H9 (cell line): ENCODE measurements around the gene RRAD. TPM values are rescaled to one million over a fixed set of nuclear protein-coding genes. Genes with fewer than 3 reads are reported as not detected.

Experiments
- DNase-seq: peaks from one replicate; pipeline ENCODE4 v3.0.0-alpha.2; 2017
- H2AFZ ChIP-seq: one replicate; pipeline ENCODE4 v1.6.1; 2013; ENCODE audit warnings: mild to moderate bottlenecking, low read length, control low read depth, moderate library complexity
- H2AK5ac ChIP-seq: 2 replicates; pipeline ENCODE4 v1.6.1; 2013; ENCODE audit warnings: low read length, control low read depth, mixed read lengths; ENCODE audit not compliant: insufficient read length
- H2BK120ac ChIP-seq: one replicate; pipeline ENCODE4 v1.6.1; 2013; ENCODE audit warnings: low read depth, mild to moderate bottlenecking, low read length, control low read depth, inconsistent platforms; ENCODE audit not compliant: poor library complexity, severe bottlenecking
- H2BK12ac ChIP-seq: 2 replicates; pipeline ENCODE4 v1.6.1; 2013; ENCODE audit warnings: low read length, control low read depth, mixed read lengths, low read depth; ENCODE audit not compliant: insufficient read length
- H2BK15ac ChIP-seq: 2 replicates; pipeline ENCODE4 v1.6.1; 2013; ENCODE audit warnings: low read depth, low read length, control low read depth
- H2BK20ac ChIP-seq: one replicate; pipeline ENCODE4 v1.6.1; 2013; ENCODE audit warnings: low read depth, mild to moderate bottlenecking, low read length, control low read depth, inconsistent platforms; ENCODE audit not compliant: poor library complexity, severe bottlenecking
- H2BK5ac ChIP-seq: 2 replicates; pipeline ENCODE4 v1.6.1; 2013; ENCODE audit warnings: low read length, control low read depth, mixed read lengths; ENCODE audit not compliant: insufficient read length
- H3K14ac ChIP-seq: 2 replicates; pipeline ENCODE4 v1.6.1; 2013; ENCODE audit warnings: low read length, control low read depth; ENCODE audit not compliant: insufficient read depth
- H3K18ac ChIP-seq: 2 replicates; pipeline ENCODE4 v1.6.1; 2013; ENCODE audit warnings: low read depth, mild to moderate bottlenecking, mixed read lengths, low read length, control low read depth; ENCODE audit not compliant: insufficient read length
- H3K23ac ChIP-seq: 2 replicates; pipeline ENCODE4 v1.6.1; 2013; ENCODE audit warnings: low read length, control low read depth, mixed read lengths, low read depth; ENCODE audit not compliant: insufficient read length
- H3K23me2 ChIP-seq: 2 replicates; pipeline ENCODE4 v1.6.1; 2013; ENCODE audit warnings: low read depth, mild to moderate bottlenecking, mixed read lengths, low read length, control low read depth; ENCODE audit not compliant: insufficient read length, poor library complexity, severe bottlenecking
- H3K27ac ChIP-seq: 2 replicates; pipeline ENCODE4 v1.5.1; 2013; ENCODE audit warnings: low read length, control low read depth, mixed read lengths, low read depth; ENCODE audit not compliant: insufficient read length
- H3K27me3 ChIP-seq: 2 replicates; pipeline ENCODE4 v1.6.1; 2013; ENCODE audit warnings: low read length, control low read depth, inconsistent platforms; ENCODE audit not compliant: insufficient read depth
- H3K4ac ChIP-seq: 2 replicates; pipeline ENCODE4 v1.6.1; 2013; ENCODE audit warnings: low read depth, mild to moderate bottlenecking, control low read depth, inconsistent platforms, low read length, moderate library complexity
- H3K4me1 ChIP-seq: 2 replicates; pipeline ENCODE4 v1.6.1; 2013; ENCODE audit warnings: low read length, control low read depth, inconsistent platforms; ENCODE audit not compliant: insufficient read depth
- H3K4me2 ChIP-seq: 2 replicates; pipeline ENCODE4 v1.6.1; 2013; ENCODE audit warnings: low read length, control low read depth, mixed read lengths; ENCODE audit not compliant: insufficient read length, insufficient read depth
- H3K56ac ChIP-seq: 2 replicates; pipeline ENCODE4 v1.6.1; 2013; ENCODE audit warnings: low read depth, mild to moderate bottlenecking, mixed read lengths, low read length, control low read depth; ENCODE audit not compliant: insufficient read length
- H3K79me1 ChIP-seq: 2 replicates; pipeline ENCODE4 v1.6.1; 2013; ENCODE audit warnings: low read depth, mild to moderate bottlenecking, moderate library complexity, low read length, control low read depth, inconsistent platforms; ENCODE audit not compliant: insufficient read depth, poor library complexity, severe bottlenecking
- H3K79me2 ChIP-seq: 2 replicates; pipeline ENCODE4 v1.6.1; 2013; ENCODE audit warnings: low read length, control low read depth, inconsistent platforms; ENCODE audit not compliant: insufficient read depth
- H3K9ac ChIP-seq: 2 replicates; pipeline ENCODE4 v1.6.1; 2013; ENCODE audit warnings: low read length, control low read depth, mixed read lengths; ENCODE audit not compliant: insufficient read length; ENCODE audit errors: extremely low read depth
- H3K9me3 ChIP-seq: one replicate; pipeline ENCODE4 v1.6.1; 2013; ENCODE audit warnings: low read depth, low read length, inconsistent platforms; ENCODE audit not compliant: control insufficient read depth
- H3T11ph ChIP-seq: one replicate; pipeline ENCODE4 v1.6.1; 2013; ENCODE audit warnings: mild to moderate bottlenecking, low read length, control low read depth, inconsistent platforms
- H4K20me1 ChIP-seq: one replicate; pipeline ENCODE4 v1.6.1; 2013; ENCODE audit not compliant: control insufficient read depth, insufficient read length, insufficient read depth
- H4K5ac ChIP-seq: 2 replicates; pipeline ENCODE4 v1.6.1; 2013; ENCODE audit warnings: low read depth, mild to moderate bottlenecking, mixed read lengths, low read length, control low read depth; ENCODE audit not compliant: insufficient read length
- H4K8ac ChIP-seq: replicated peaks from 2 replicates; pipeline ENCODE4 v1.6.1; 2013; ENCODE audit warnings: low read length, control low read depth, mixed read lengths, low read depth; ENCODE audit not compliant: insufficient read length
- H4K91ac ChIP-seq: 2 replicates; pipeline ENCODE4 v1.6.1; 2013; ENCODE audit warnings: low read depth, mild to moderate bottlenecking, moderate library complexity, mixed read lengths, low read length, control low read depth; ENCODE audit not compliant: insufficient read length
- H3K27ac Mint-ChIP-seq, 3 experiments: 2 replicates in 2 of 3; 3 replicates in 1 of 3; pipeline ENCODE4 v1.8.0; 2020 to 2021; ENCODE audit warnings: mixed read lengths in 3 of 3, mild to moderate bottlenecking in 1 of 3, moderate library complexity in 1 of 3
- H3K27me3 Mint-ChIP-seq: 2 replicates; pipeline ENCODE4 v1.8.0; 2021; ENCODE audit warnings: low read depth, mild to moderate bottlenecking, moderate library complexity, mixed read lengths
- H3K36me3 Mint-ChIP-seq, 3 experiments: 2 replicates in 2 of 3; 3 replicates in 1 of 3; pipeline ENCODE4 v1.8.0; 2020 to 2021; ENCODE audit warnings: low read depth in 3 of 3, mixed read lengths in 3 of 3; ENCODE audit not compliant: insufficient read depth in 1 of 3
- H3K4me1 Mint-ChIP-seq, 2 experiments: 2 replicates each; pipeline ENCODE4 v1.8.0; 2020; ENCODE audit warnings: mixed read lengths in 2 of 2
- H3K4me3 Mint-ChIP-seq, 2 experiments: 2 replicates in 1 of 2; 3 replicates in 1 of 2; pipeline ENCODE4 v1.8.0; 2020 to 2021; ENCODE audit warnings: mild to moderate bottlenecking in 2 of 2, mixed read lengths in 2 of 2, moderate library complexity in 1 of 2
- H3K9me3 Mint-ChIP-seq, 2 experiments: 2 replicates in 1 of 2; 3 replicates in 1 of 2; pipeline ENCODE4 v1.8.0; 2020; ENCODE audit warnings: mild to moderate bottlenecking in 2 of 2, mixed read lengths in 2 of 2, moderate library complexity in 1 of 2
- CTCF ChIP-seq: fragments of 200-600 bp; sonication (generic); conservative IDR thresholded peaks from 3 replicates; pipeline ENCODE4 v1.8.0; 2021; ENCODE audit warnings: antibody characterized with exemption, mild to moderate bottlenecking
- WGBS: extraction: QIAGEN DNeasy Blood & Tissue Kit; methylation state at CpG from one replicate; pipeline ENCODE4 v1.1.7; 2013; ENCODE audit warnings: missing lambda C conversion rate, low lambda C conversion rate, mixed read lengths; ENCODE audit not compliant: insufficient read length; ENCODE audit errors: extremely low coverage; 5-methylcytosine and 5-hydroxymethylcytosine counted together
- total RNA-seq: library from RNA; stranded (reverse); gene quantifications from 2 replicates; pipeline ENCODE4 v1.2.1, GENCODE V29; 2021

Gene RRAD
- total RNA-seq, 1 experiment from 2014 or later, result 0.72 TPM

GRCh38 chr16:66911801-66912200 lies 13.5 kb downstream of the RRAD start:
- Histone ChIP-seq H3K23ac (no peak overlapping the region), H3K4me1 (no peaks in the 10 kb centered on the region), H4K8ac (no peak overlapping the region), H3K4me2 (no peak overlapping the region), H3K27ac (no peak overlapping the region), H2AFZ (no peak overlapping the region), H3K79me2 (no peaks in the 10 kb centered on the region), H2BK15ac (no peak overlapping the region), H3T11ph (no peak overlapping the region), H3K4ac (no peak overlapping the region), H4K91ac (no peak overlapping the region), H3K23me2 (no peaks in the 10 kb centered on the region), H4K20me1 (no peaks in the 10 kb centered on the region), H3K56ac (no peak overlapping the region), H2AK5ac (no peak overlapping the region), H3K9ac (no peak overlapping the region), H3K18ac (no peak overlapping the region), H3K27me3 (no peaks in the 10 kb centered on the region), H4K5ac (no peak overlapping the region), H2BK5ac (no peak overlapping the region), H3K9me3 (no peaks in the 10 kb centered on the region), H3K14ac (no peak overlapping the region), H2BK120ac (no peak overlapping the region), H2BK12ac (no peak overlapping the region), H2BK20ac (no peak overlapping the region), H3K79me1 (no peaks in the 10 kb centered on the region)
- peaks cover 43% of the 10 kb centered on the region for H3K27me3 Mint-ChIP-seq
- H3K27ac Mint-ChIP-seq, result no peak overlapping the region
- WGBS, result no CpG with 5 or more reads among the region's 8 CpGs
- TF ChIP-seq CTCF, result no peak
- no peaks in the 10 kb centered on the region for H3K9me3 Mint-ChIP-seq
- DNase-seq, result no peak
- peaks cover 0 to 5% of the 10 kb centered on the region in 2 experiments; a peak in 2 of 4 replicates for H3K4me1 Mint-ChIP-seq
- no peak overlapping the region for H3K4me3 Mint-ChIP-seq
- H3K36me3 Mint-ChIP-seq, result no peaks in the 10 kb centered on the region; a peak in 1 of 7 replicates
